Subcutaneous adipose tissue (tissue), 4 donors: ENCODE measurements around the gene FSTL1. TPM values are rescaled to one million over a fixed set of nuclear protein-coding genes. Genes with fewer than 3 reads are reported as not detected.

Experiments
- total RNA-seq, 4 donors: library from RNA; depleted of rRNA; stranded (reverse); fragments of >200 nt; gene quantifications; one replicate each; pipeline ENCODE4 v1.1.0, GENCODE V29; 2016
- TF ChIP-seq, protein P1 (sequence below): fragments of 450-650 bp; IDR thresholded peaks from one replicate; pipeline ENCODE4 v1.5.1; 2016; ENCODE audit warnings: low read depth, mild to moderate bottlenecking, control low read depth, antibody characterized with exemption, moderate library complexity

The FSTL1 gene
- total RNA-seq, 4 donors from 2014 or later = 595 to 1,299 (median 897) TPM

DNA sequence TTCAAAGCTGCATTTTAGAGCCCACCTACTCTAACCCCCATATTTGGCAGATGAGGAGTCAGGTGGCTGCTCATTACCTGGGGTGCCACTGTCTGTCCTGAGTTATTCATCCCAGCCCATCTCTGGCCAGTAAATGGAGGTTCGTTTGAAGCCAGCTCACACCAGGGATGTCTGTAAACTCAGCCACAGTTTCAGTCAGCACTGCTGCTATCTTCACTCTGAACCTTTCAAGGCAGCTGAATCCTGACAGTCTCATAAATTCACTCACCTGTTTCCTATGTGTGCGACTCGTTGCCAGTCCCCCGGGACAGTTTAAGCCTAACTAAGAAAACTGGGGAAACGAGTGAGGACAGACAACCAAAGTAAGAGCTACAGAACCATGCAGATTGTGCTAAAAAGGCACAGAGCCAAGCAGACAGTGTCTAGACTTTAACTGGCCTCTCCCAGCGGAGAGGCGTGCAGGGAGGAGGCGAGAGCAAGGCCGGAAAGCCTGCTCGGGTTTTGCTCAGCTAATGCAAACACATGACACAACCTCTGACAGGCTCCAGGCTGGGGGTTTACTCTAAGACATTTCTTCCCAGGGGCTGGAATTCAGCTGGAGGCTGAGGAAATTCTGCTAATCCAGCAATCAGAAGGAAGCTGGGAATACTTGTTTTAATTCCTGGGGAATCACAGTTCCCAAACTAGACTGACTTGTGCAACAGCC lies 12.0 kb downstream of the FSTL1 start:
- TF ChIP-seq, protein P1, sequence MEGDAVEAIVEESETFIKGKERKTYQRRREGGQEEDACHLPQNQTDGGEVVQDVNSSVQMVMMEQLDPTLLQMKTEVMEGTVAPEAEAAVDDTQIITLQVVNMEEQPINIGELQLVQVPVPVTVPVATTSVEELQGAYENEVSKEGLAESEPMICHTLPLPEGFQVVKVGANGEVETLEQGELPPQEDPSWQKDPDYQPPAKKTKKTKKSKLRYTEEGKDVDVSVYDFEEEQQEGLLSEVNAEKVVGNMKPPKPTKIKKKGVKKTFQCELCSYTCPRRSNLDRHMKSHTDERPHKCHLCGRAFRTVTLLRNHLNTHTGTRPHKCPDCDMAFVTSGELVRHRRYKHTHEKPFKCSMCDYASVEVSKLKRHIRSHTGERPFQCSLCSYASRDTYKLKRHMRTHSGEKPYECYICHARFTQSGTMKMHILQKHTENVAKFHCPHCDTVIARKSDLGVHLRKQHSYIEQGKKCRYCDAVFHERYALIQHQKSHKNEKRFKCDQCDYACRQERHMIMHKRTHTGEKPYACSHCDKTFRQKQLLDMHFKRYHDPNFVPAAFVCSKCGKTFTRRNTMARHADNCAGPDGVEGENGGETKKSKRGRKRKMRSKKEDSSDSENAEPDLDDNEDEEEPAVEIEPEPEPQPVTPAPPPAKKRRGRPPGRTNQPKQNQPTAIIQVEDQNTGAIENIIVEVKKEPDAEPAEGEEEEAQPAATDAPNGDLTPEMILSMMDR = no peak

DNA sequence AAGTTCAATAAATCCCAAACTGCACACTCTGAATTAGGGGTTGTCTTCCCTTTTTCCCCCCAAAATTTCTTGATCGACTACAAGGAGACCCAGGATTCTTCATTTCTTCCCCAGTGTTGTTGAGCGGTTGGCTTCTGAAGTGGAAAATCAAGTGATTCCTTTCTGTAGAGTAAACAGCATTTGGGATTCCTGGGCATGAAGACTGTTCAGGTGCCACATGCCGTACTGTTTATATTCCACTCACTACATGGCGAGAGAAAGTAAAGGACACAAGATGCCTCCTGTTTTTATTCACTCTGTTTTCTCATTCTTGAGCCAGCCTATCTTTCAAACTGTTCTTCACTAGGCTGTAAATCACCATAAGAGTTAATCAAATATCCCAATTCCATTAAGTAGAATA lies 12.6 kb downstream of the FSTL1 start:
- TF ChIP-seq, protein P1 = no peak

DNA sequence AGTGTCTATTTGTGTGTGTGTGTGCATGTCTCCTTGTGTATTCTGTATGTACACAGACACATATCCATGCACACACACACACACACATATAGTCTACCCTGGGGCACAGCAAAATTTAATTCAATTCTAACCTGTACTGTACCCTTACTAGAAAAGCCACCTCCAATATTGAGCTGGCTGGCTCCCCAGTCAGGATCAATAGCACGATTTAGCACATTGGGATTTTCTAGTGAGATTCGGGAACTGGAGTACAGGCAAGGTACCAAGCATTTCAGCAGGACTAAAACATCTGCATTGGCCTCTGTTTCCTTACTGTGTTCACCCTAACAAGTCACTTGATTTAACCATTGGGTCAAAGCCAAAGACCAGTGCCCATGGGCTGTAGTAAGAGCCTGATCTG lies 13.2 kb downstream of the FSTL1 start:
- TF ChIP-seq, protein P1 = no peak

DNA sequence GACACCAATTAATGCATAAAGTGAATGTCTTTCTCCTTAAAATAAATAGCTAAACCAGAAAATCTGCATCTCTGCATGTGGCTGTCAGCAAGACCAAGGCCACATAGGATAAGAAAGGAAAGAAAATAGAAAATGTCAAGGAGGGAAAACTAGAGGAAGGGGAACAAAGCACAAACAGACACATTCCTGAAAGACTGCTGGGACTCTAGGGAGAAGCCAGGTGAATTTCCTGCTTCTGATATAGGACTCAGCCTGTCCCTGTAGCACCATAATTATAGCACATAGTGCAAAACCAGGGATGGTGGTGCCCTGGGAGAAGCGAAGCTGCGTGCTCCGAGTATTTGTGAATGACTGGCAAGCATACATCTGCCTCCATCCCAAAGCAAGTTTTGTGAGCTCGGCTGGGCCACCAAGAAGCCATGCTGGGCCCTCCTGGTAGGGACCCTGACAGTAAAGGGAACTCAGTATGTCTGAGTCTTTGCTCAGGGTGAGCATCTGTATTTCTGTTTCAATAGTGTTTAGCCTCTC lies 14.2 kb downstream of the FSTL1 start:
- TF ChIP-seq, protein P1 = no peak

DNA sequence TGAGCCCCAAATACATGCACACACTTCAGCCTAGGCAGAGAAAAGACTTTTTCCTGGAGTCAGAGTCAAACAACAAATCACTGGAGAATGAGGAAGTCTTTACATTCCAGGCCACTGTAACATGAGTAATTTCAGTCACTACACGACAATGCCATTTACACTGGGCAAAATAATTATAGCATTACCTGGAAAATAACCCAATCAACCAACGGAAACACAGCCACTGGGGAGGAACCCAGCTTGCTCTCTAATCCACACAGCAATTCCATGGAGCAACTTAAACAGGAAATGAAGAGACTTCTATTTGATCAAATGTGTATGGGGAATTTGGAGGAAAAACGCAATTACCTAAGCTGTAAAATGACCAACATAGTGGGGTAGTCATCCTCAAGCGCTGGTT lies 15.2 kb downstream of the FSTL1 start:
- TF ChIP-seq, protein P1 = no peak

DNA sequence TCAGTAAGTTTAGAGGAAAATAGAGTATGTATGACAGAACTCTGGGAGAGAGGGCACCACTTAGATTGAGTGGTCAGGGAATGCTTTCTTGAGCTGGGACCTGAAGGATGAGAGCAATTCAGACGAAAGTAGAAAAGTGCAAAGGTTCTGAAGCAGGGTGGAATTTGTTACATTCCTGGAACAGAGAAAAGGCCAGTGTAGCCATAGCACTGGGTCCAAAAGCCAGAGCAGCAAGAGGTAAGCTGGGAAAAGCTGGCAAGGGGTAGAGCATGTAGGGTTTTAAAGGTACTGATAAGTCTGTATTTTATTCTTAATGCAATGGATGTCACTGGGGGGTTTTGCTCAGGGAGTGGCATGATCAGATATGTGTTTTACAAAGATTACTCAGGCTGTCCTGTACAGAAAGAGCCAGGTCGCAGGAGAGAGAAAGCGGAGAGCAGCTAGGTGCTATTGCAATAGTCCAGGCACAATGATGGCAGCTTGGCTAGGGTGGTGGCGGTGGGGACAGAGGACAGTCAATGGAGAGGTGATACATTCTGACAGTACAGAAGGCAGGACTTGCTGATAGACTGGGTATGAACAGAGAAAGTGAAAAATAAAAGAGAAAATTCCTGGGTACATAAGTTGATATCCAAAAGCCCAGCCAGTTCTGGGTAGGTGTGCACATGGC lies 17.0 kb downstream of the FSTL1 start:
- TF ChIP-seq, protein P1 = no peak

DNA sequence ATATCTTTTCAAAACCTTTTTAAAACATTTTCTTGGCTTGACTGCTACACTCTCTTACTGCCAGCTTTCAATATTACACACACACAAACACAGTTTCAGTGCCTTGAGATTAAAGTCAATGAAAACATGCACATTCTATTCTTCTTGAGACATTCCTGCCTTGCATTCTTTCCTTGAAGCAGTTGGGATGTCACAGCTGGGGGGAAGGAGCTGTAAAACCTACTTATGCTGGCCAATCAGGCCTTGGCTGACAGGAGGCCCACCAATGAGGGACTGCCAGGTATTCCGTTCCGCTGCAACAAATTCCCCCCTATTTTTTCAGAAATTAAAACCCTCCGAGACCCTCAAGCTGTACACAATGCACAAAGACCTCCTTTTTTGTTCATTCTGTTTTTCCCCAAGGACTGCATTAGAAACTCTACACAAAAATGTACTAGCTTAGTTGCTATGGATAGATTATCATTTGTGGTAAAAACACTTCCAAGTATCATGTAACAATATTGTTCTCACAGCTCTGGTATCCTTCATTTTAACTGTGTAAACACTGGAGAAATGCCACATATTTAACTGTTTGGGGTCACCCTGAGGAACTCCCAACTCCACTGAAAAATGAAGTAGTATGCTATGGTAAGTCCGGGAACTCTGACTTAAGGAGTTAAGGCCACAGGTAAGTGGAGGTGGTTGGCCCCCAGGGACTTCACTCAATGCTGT lies 18.5 kb downstream of the FSTL1 start:
- TF ChIP-seq, protein P1 = no peak
